Adipose tissue (tissue), 3 donors: ENCODE measurements around the gene NUAK2. TPM values are rescaled to one million over a fixed set of nuclear protein-coding genes. Genes with fewer than 3 reads are reported as not detected.
"Not testable (repeated sequence)": the region's sequence is repeated elsewhere in the genome, so short reads cannot be mapped to it uniquely, and the experiment has no call there.

Experiments
- H3K27ac ChIP-seq: one replicate; pipeline ENCODE4 v1.5.1; 2013; ENCODE audit warnings: low read depth, low read length
- WGBS, 3 donors: extraction: QIAGEN DNeasy Blood & Tissue Kit; methylation state at CpG; one replicate each; pipeline ENCODE4 v1.1.7; 2013; 5-methylcytosine and 5-hydroxymethylcytosine counted together
- polyA plus RNA-seq, 3 donors: library from polyadenylated mRNA; stranded (reverse); fragments of 200-250 nt; gene quantifications; one replicate each; pipeline ENCODE4 v1.2.3, GENCODE V29; 2013
- donor health status: healthy with polysubstance abuse.
- donor health status: Bipolar disorder and iron deficiency.
- donor health status: healthy.

Gene NUAK2
- polyA plus RNA-seq, 3 donors, result 1.5 to 4.7 (median 1.6) TPM

- H3K27ac ChIP-seq, result no peak overlapping the region
- 50 to 77% (median 53%) methylated on average over 12 of the region's 12 CpGs for WGBS, 3 donors
These were observed 36.0 kb downstream of the NUAK2 start for GRCh38 chr1:205285381-205286101.

GRCh38 chr1:205284420-205285144, 37.0 kb downstream of the NUAK2 start:
- WGBS, 3 donors, result 69 to 87% (median 73%) methylated on average over 7 of the region's 7 CpGs
- H3K27ac ChIP-seq, result no peak overlapping the region

- H3K27ac ChIP-seq, result no peak overlapping the region
- 86 to 87% (median 86%) methylated on average over 15 of the region's 15 CpGs for WGBS, 3 donors
These were observed 38.0 kb downstream of the NUAK2 start for GRCh38 chr1:205283270-205284147.

GRCh38 chr1:205280666-205281395, 40.7 kb downstream of the NUAK2 start:
- WGBS, 3 donors, result 96 to 98% (median 98%) methylated on average over 10 of the region's 10 CpGs
- H3K27ac ChIP-seq, result not testable (repeated sequence)

GRCh38 chr1:205279986-205280385, 41.6 kb downstream of the NUAK2 start:
- no peak overlapping the region for H3K27ac ChIP-seq
- 79 to 92% (median 81%) methylated on average over 3 of the region's 3 CpGs for WGBS, 3 donors

- WGBS, 3 donors, result 79 to 92% (median 88%) methylated on average over 8 of the region's 8 CpGs
- no peak overlapping the region for H3K27ac ChIP-seq
These were observed 44.9 kb downstream of the NUAK2 start for GRCh38 chr1:205276689-205277065.

GRCh38 chr1:205275916-205276688, 45.4 kb downstream of the NUAK2 start:
- 80 to 87% (median 82%) methylated on average over 9 of the region's 9 CpGs for WGBS, 3 donors
- no peak overlapping the region for H3K27ac ChIP-seq

GRCh38 chr1:205275133-205275532, 46.4 kb downstream of the NUAK2 start:
- H3K27ac ChIP-seq, result no peak overlapping the region
- 31 to 87% (median 81%) methylated on average over 3 of the region's 3 CpGs for WGBS, 3 donors

- 73 to 89% (median 87%) methylated on average over 8 of the region's 8 CpGs for WGBS, 3 donors
- no peak overlapping the region for H3K27ac ChIP-seq
These were observed 47.4 kb downstream of the NUAK2 start for GRCh38 chr1:205274041-205274691.

- WGBS, 3 donors, result 6 to 13% (median 7%) methylated on average over 7 of the region's 7 CpGs
- H3K27ac ChIP-seq, result no peak overlapping the region
These were observed 48.0 kb downstream of the NUAK2 start for GRCh38 chr1:205273551-205273982.

- 73 to 93% (median 86%) methylated on average over 3 of the region's 3 CpGs for WGBS, 3 donors
- no peak overlapping the region for H3K27ac ChIP-seq
These were observed 49.0 kb downstream of the NUAK2 start for GRCh38 chr1:205272536-205272935.

- WGBS, 3 donors, result 80 to 87% (median 84%) methylated on average over 18 of the region's 18 CpGs
- no peak overlapping the region for H3K27ac ChIP-seq
These were observed 49.8 kb downstream of the NUAK2 start for GRCh38 chr1:205271745-205272144.

- no peak overlapping the region for H3K27ac ChIP-seq
- WGBS, 3 donors, result 64 to 89% (median 79%) methylated on average over 8 of the region's 8 CpGs
These were observed 50.3 kb downstream of the NUAK2 start for GRCh38 chr1:205271277-205271676.

- WGBS, 3 donors, result 57 to 75% (median 69%) methylated on average over 8 of the region's 8 CpGs
- H3K27ac ChIP-seq, result no peak overlapping the region
These were observed 50.8 kb downstream of the NUAK2 start for GRCh38 chr1:205270764-205271163.

- H3K27ac ChIP-seq, result no peak overlapping the region
- WGBS, 3 donors, result 86 to 89% (median 86%) methylated on average over 7 of the region's 7 CpGs
These were observed 51.3 kb downstream of the NUAK2 start for GRCh38 chr1:205270271-205270670.

- 92 to 96% (median 95%) methylated on average over 8 of the region's 8 CpGs for WGBS, 3 donors
- no peak overlapping the region for H3K27ac ChIP-seq
These were observed 51.8 kb downstream of the NUAK2 start for GRCh38 chr1:205269711-205270110.
